HepG2 (cell line): ENCODE results near the gene C1orf141. TPM values are rescaled to one million over a fixed set of nuclear protein-coding genes. Genes with fewer than 3 reads are reported as not detected.

Experiments
- CSRNP1 ChIP-seq: sonication (generic); formaldehyde crosslinking; IDR thresholded peaks from 2 replicates; pipeline ENCODE4 v1.8.1; 2023; ENCODE audit warnings: mild to moderate bottlenecking, missing genetic modification reagents
- KDM6A ChIP-seq: IDR thresholded peaks from 2 replicates; pipeline ENCODE4 v1.6.1; 2016; ENCODE audit warnings: low read depth
- POGZ ChIP-seq: sonication (generic); formaldehyde crosslinking; IDR thresholded peaks from 2 replicates; pipeline ENCODE4 v1.4.0; 2020; ENCODE audit warnings: mild to moderate bottlenecking, missing genetic modification reagents
- RNF2 ChIP-seq: fragments of 450-650 bp; conservative IDR thresholded peaks from 2 replicates; pipeline ENCODE4 v1.6.1; 2016; ENCODE audit warnings: low read depth
- SIX4 ChIP-seq: sonication (generic); formaldehyde crosslinking; IDR thresholded peaks from 2 replicates; pipeline ENCODE4 v1.4.0; 2020; ENCODE audit warnings: missing genetic modification reagents
- SNAPC4 ChIP-seq: sonication (generic); formaldehyde crosslinking; IDR thresholded peaks from 2 replicates; pipeline ENCODE4 v1.4.0; 2020; ENCODE audit warnings: mild to moderate bottlenecking, missing genetic modification reagents
- SP4 ChIP-seq: sonication (generic); formaldehyde crosslinking; IDR thresholded peaks from 2 replicates; pipeline ENCODE4 v1.8.1; 2023; ENCODE audit warnings: mild to moderate bottlenecking, missing genetic modification reagents
- SRSF4 ChIP-seq: fragments of 200-400 bp; formaldehyde crosslinking; IDR thresholded peaks from one replicate; pipeline ENCODE4 v1.6.1; 2018; ENCODE audit warnings: mild to moderate bottlenecking, low read depth, low read length, moderate library complexity; ENCODE audit not compliant: poor library complexity, severe bottlenecking
- ZC3H13 ChIP-seq: sonication (generic); formaldehyde crosslinking; IDR thresholded peaks from 2 replicates; pipeline ENCODE4 v1.8.1; 2023; ENCODE audit warnings: mild to moderate bottlenecking, missing genetic modification reagents, moderate library complexity
- ZNF619 ChIP-seq: sonication (generic); formaldehyde crosslinking; IDR thresholded peaks from 2 replicates; pipeline ENCODE4 v1.4.0; 2020; ENCODE audit warnings: mild to moderate bottlenecking, missing genetic modification reagents
- ZNF781 ChIP-seq: sonication (generic); formaldehyde crosslinking; IDR thresholded peaks from 2 replicates; pipeline ENCODE4 v1.5.1; 2020; ENCODE audit warnings: borderline replicate concordance, mild to moderate bottlenecking, missing genetic modification reagents; ENCODE audit errors: not compliant biosample characterization
- polyA plus RNA-seq, 8 experiments: library from polyadenylated mRNA; depleted of rRNA in 3 of 8; stranded (reverse) in 7 of 8; unstranded in 1 of 8; fragments of >200 nt; fragmentation: Illumina TruSeq in 4 of 8; extraction: Trizol in 4 of 8; gene quantifications; 2 replicates each; pipeline versions ENCODE4 v1.2.1 to v1.2.3, GENCODE V29; 2011 to 2016; ENCODE audit warnings: low read depth in 4 of 8, missing spikeins in 1 of 8, mixed read lengths in 1 of 8; ENCODE audit not compliant: insufficient read depth in 1 of 8
- total RNA-seq, 5 experiments: library from RNA; depleted of rRNA; stranded (reverse); fragments of >200 nt; fragmentation: Illumina TruSeq; extraction: Trizol; gene quantifications; 2 replicates each; pipeline ENCODE4 v1.2.3, GENCODE V29; 2016; ENCODE audit warnings: low read depth in 1 of 5
- TF ChIP-seq, protein P1 (sequence below): sonication (generic); formaldehyde crosslinking; IDR thresholded peaks from 2 replicates; pipeline ENCODE4 v1.5.1; 2020; ENCODE audit warnings: mild to moderate bottlenecking, missing genetic modification reagents, moderate library complexity
- TF ChIP-seq, protein P2 (sequence below): sonication (generic); formaldehyde crosslinking; IDR thresholded peaks from 2 replicates; pipeline ENCODE4 v1.5.0; 2020; ENCODE audit warnings: mild to moderate bottlenecking, missing genetic modification reagents

C1orf141 gene
- total and polyA plus RNA-seq, 2 of the 13 experiments (the other 11 are each of a cell fraction or from before 2014, with no cell fraction given): not detected

DNA sequence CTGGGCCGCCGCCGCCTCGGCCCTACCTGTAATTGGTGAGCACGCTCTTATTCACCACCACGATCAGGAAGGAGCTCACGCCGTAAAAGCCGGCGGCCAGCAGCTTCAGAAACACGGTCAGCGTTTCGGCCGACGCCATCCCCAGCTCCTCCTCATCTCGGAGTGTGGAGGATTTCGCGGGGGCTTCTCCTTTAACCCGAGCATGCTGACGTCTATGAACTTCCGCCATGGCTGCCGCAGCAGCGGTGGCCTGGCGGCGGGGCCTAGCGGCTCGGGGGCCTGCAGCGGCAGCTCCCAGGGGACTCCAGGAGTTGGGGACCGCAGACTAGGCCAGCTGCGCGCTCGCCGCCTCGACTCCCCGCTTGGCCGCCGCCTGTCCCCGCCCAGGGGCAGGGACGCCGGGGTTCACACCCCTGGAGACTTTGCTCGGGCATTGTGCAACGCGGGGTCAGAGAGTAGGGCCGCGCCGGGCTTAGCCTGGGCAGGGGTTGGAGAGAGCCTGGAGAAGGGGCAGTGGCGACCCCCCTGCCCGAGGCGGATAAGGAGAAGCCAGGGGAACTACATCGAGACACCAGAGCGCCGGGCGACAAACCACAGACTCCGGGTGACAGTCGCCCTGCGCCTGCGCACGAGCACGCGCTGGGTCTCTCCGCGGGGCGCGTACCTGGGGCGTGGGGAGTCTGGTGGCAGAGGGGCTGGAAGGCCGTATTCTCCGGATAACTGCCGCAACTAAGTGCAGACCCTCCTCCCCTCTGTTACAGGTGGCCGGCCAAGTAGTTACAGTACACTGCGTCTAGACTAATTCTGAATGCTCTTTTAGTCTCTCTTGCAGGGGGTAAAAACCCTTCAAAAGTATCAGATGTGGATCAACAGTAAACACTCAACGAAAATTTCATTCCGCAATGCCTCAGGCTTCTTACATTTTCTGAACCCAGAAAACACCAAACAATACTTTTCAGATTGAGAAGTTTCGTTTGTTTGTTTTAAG is 80.7 kb downstream of the C1orf141 start, which contains the start of gene SLC35D1 (continued):
- TF ChIP-seq KDM6A (CRISPR knock-in tag) (peak; percentile 51; the same call in 1 of the 2 replicates), SP4 (peak; percentile 87), CSRNP1 (CRISPR knock-in tag) (peak; percentile 16; the same call in 1 of the 2 replicates), SRSF4 (no peak), SNAPC4 (CRISPR knock-in tag) (peak; percentile 88), ZC3H13 (CRISPR knock-in tag) (peak; percentile 72; the same call in 1 of the 2 replicates), SIX4 (CRISPR knock-in tag) (0 out of 2 replicates have a peak, but pooled peaks have one; percentile 18), POGZ (CRISPR knock-in tag) (peak; percentile 89), RNF2 (no peak; the same call in 1 of the 2 replicates), ZNF619 (no peak), ZNF781 (CRISPR knock-in tag) (peak; percentile 75)
- TF ChIP-seq, protein P1, sequence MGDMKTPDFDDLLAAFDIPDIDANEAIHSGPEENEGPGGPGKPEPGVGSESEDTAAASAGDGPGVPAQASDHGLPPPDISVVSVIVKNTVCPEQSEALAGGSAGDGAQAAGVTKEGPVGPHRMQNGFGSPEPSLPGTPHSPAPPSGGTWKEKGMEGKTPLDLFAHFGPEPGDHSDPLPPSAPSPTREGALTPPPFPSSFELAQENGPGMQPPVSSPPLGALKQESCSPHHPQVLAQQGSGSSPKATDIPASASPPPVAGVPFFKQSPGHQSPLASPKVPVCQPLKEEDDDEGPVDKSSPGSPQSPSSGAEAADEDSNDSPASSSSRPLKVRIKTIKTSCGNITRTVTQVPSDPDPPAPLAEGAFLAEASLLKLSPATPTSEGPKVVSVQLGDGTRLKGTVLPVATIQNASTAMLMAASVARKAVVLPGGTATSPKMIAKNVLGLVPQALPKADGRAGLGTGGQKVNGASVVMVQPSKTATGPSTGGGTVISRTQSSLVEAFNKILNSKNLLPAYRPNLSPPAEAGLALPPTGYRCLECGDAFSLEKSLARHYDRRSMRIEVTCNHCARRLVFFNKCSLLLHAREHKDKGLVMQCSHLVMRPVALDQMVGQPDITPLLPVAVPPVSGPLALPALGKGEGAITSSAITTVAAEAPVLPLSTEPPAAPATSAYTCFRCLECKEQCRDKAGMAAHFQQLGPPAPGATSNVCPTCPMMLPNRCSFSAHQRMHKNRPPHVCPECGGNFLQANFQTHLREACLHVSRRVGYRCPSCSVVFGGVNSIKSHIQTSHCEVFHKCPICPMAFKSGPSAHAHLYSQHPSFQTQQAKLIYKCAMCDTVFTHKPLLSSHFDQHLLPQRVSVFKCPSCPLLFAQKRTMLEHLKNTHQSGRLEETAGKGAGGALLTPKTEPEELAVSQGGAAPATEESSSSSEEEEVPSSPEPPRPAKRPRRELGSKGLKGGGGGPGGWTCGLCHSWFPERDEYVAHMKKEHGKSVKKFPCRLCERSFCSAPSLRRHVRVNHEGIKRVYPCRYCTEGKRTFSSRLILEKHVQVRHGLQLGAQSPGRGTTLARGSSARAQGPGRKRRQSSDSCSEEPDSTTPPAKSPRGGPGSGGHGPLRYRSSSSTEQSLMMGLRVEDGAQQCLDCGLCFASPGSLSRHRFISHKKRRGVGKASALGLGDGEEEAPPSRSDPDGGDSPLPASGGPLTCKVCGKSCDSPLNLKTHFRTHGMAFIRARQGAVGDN (CRISPR knock-in tag): peak; percentile 92
- TF ChIP-seq, protein P2, sequence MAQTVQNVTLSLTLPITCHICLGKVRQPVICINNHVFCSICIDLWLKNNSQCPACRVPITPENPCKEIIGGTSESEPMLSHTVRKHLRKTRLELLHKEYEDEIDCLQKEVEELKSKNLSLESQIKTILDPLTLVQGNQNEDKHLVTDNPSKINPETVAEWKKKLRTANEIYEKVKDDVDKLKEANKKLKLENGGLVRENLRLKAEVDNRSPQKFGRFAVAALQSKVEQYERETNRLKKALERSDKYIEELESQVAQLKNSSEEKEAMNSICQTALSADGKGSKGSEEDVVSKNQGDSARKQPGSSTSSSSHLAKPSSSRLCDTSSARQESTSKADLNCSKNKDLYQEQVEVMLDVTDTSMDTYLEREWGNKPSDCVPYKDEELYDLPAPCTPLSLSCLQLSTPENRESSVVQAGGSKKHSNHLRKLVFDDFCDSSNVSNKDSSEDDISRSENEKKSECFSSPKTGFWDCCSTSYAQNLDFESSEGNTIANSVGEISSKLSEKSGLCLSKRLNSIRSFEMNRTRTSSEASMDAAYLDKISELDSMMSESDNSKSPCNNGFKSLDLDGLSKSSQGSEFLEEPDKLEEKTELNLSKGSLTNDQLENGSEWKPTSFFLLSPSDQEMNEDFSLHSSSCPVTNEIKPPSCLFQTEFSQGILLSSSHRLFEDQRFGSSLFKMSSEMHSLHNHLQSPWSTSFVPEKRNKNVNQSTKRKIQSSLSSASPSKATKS: no peak
